Activated T-cell treated with anti-CD3 and anti-CD28 coated beads, Interleukin-2, amount 50 U/mL, for 24 hours (primary cell): Measurements from ENCODE around the gene OR5B2.

Source experiments
- DNase-seq: peaks from one replicate; pipeline ENCODE4 v3.0.0-alpha.2; 2020
- H3K27ac Mint-ChIP-seq: 2 replicates; pipeline ENCODE4 v1.8.0; 2020; ENCODE audit warnings: mild to moderate bottlenecking, mixed read lengths
- H3K27me3 Mint-ChIP-seq: 2 replicates; pipeline ENCODE4 v1.8.0; 2020; ENCODE audit warnings: mixed read lengths
- H3K36me3 Mint-ChIP-seq: 2 replicates; pipeline ENCODE4 v1.8.0; 2020; ENCODE audit warnings: low read depth, mixed read lengths
- H3K4me1 Mint-ChIP-seq: 2 replicates; pipeline ENCODE4 v1.8.0; 2020; ENCODE audit warnings: low read depth, mixed read lengths
- H3K4me3 Mint-ChIP-seq: 2 replicates; pipeline ENCODE4 v1.8.0; 2020; ENCODE audit warnings: mild to moderate bottlenecking, moderate library complexity, mixed read lengths
- H3K9me3 Mint-ChIP-seq: 2 replicates; pipeline ENCODE4 v1.8.0; 2020; ENCODE audit warnings: mixed read lengths

The OR5B2 gene

GRCh38 chr11:58392746-58393145, 35.2 kb downstream of the OR5B2 start:
- Mint-ChIP-seq H3K27me3 (peaks cover 12% of the 10 kb centered on the region), H3K27ac (no peak overlapping the region), H3K4me1 (peaks cover 17% of the 10 kb centered on the region), H3K36me3 (no peaks in the 10 kb centered on the region), H3K9me3 (peaks cover 10% of the 10 kb centered on the region), H3K4me3 (no peak overlapping the region)
- DNase-seq: no peak

- no peaks in the 10 kb centered on the region for H3K36me3 Mint-ChIP-seq
- H3K4me3 Mint-ChIP-seq: no peak overlapping the region
- H3K4me1 Mint-ChIP-seq: peaks cover 17% of the 10 kb centered on the region
- H3K27me3 Mint-ChIP-seq: peaks cover 12% of the 10 kb centered on the region
- H3K9me3 Mint-ChIP-seq: peaks cover 10% of the 10 kb centered on the region
- peak overlapping the region; percentile 23 for H3K27ac Mint-ChIP-seq
- no peak for DNase-seq
These were observed 36.0 kb downstream of the OR5B2 start for GRCh38 chr11:58391879-58392278.

- peaks cover 11% of the 10 kb centered on the region for H3K27me3 Mint-ChIP-seq
- H3K4me3 Mint-ChIP-seq: no peak overlapping the region
- H3K27ac Mint-ChIP-seq: no peak overlapping the region
- H3K36me3 Mint-ChIP-seq: no peaks in the 10 kb centered on the region
- H3K9me3 Mint-ChIP-seq: peaks cover 9% of the 10 kb centered on the region
- H3K4me1 Mint-ChIP-seq: peaks cover 14% of the 10 kb centered on the region
- DNase-seq: no peak
These were observed 37.3 kb downstream of the OR5B2 start for GRCh38 chr11:58390551-58391063.
